Mucosa of rectum (tissue), 2 donors: ENCODE results near the gene TAC3.
"Not testable (repeated sequence)": the region's sequence is repeated elsewhere in the genome, so short reads cannot be mapped to it uniquely, and the experiment has no call there.

Experiments
- H3K27ac ChIP-seq, 2 donors: one replicate each; pipeline ENCODE4 v1.7.0; 2013; ENCODE audit warnings: inconsistent platforms in 2 of 2, low read depth in 2 of 2, low read length in 2 of 2
- H3K27me3 ChIP-seq, 2 donors: one replicate each; pipeline ENCODE4 v1.7.0; 2013; ENCODE audit warnings: low read length in 2 of 2; ENCODE audit not compliant: control insufficient read depth in 2 of 2, insufficient read depth in 2 of 2
- H3K36me3 ChIP-seq, 2 donors: one replicate each; pipeline ENCODE4 v1.7.0; 2013; ENCODE audit warnings: low read length in 2 of 2; ENCODE audit not compliant: control insufficient read depth in 2 of 2, insufficient read depth in 2 of 2
- H3K4me1 ChIP-seq, 2 donors: one replicate each; pipeline ENCODE4 v1.7.0; 2013; ENCODE audit warnings: low read length in 2 of 2, mild to moderate bottlenecking in 1 of 2; ENCODE audit not compliant: control insufficient read depth in 2 of 2, insufficient read depth in 2 of 2
- H3K4me3 ChIP-seq, 2 donors: one replicate each; pipeline ENCODE4 v1.7.0; 2013; ENCODE audit warnings: low read length in 2 of 2
- H3K9ac ChIP-seq, 2 donors: one replicate each; pipeline ENCODE4 v1.7.0; 2013; ENCODE audit warnings: low read length in 2 of 2, low read depth in 1 of 2, mild to moderate bottlenecking in 1 of 2
- H3K9me3 ChIP-seq, 2 donors: one replicate each; pipeline ENCODE4 v1.7.0; 2013; ENCODE audit warnings: low read length in 2 of 2; ENCODE audit not compliant: control insufficient read depth in 2 of 2
- donor health status: healthy.
- donor health status: Normal muscosa, but diverticular disease.

TAC3 gene

GRCh38 chr12:57019983-57020719, 3.8 kb upstream of the TAC3 start:
- Histone ChIP-seq H3K27me3 (no peaks in the 10 kb centered on the region), H3K9ac (no peak overlapping the region), H3K4me1 (no peaks in the 10 kb centered on the region), H3K36me3 (no peaks in the 10 kb centered on the region), H3K4me3 (no peak overlapping the region), H3K9me3 (no peaks in the 10 kb centered on the region), H3K27ac (no peak overlapping the region)

DNA sequence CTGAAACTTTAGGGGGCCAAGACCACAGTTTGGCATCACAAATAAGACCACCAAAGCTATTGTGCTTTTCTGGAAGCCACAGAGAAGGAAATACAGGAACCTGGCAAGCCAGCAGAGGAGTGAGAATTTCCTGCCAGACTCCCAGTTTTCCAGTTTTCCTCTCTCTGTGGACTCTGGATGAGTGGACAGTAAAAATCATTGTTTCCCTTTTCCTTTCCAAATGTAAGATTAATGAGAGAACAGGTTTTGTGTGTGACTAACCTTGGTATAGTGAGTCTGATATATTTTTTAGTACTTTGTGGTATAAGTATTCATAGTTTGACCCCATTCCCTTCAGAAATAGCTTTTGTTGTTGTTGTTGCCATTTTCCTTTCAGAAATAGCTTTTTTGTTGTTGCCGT, 2.6 kb upstream of the TAC3 start:
- H3K9ac ChIP-seq = no peak overlapping the region
- H3K36me3 ChIP-seq = no peaks in the 10 kb centered on the region
- no peaks in the 10 kb centered on the region for H3K4me1 ChIP-seq
- no peak overlapping the region for H3K4me3 ChIP-seq
- H3K27me3 ChIP-seq = no peaks in the 10 kb centered on the region
- no peak overlapping the region for H3K27ac ChIP-seq
- H3K9me3 ChIP-seq = no peaks in the 10 kb centered on the region

- not testable (repeated sequence) for H3K4me3 ChIP-seq, H3K4me1 ChIP-seq, H3K27ac ChIP-seq, H3K9me3 ChIP-seq, H3K9ac ChIP-seq, H3K36me3 ChIP-seq, H3K27me3 ChIP-seq
These were observed 2.0 kb upstream of the TAC3 start for GRCh38 chr12:57018353-57018752.

DNA sequence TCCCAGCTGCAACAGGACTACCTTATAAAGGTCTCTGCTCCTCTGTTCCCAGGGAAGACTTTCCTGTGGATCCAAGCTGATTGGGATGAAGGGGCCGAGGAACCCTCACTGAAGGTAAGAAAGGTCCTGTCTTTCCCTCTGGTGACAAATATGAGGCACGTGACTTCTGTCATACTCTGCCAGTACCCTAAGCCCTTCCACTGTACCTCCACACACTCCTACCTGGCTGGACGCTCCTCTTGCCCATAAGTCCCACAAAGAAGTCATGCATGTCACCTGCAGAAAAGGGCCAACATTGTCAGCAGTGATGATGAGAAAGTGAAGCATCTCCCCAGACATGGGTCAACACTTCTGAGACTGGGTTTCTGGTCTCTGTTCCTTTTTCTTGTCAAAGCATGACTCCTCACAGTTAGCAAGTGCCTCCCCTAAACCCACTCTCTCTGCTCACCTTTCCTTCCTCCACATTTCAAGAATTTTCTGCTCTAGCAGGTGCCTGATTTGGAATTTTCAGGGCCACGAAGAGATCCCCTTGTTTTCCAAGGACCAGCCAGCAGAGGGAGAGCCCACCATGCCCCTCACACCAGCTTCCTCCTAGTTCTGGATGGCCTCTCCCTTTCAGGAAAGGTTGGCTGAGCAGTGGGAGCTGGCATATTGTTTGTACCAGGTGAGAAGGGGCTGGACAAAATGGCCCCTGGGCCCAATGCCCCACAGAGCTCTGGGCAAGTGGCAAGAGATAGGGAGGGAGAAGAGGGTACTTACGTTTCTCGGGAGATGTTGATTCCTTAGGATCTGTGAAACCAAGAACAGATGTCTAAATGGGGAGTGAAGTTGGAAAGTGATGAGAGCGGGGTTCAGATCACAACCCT, 3.5 kb downstream of the TAC3 start:
- Histone ChIP-seq H3K27me3 (no peaks in the 10 kb centered on the region), H3K4me1 (no peaks in the 10 kb centered on the region), H3K9me3 (no peaks in the 10 kb centered on the region), H3K36me3 (no peaks in the 10 kb centered on the region), H3K4me3 (no peak overlapping the region), H3K27ac (no peak overlapping the region), H3K9ac (no peak overlapping the region)

GRCh38 chr12:57011438-57012424, 4.6 kb downstream of the TAC3 start:
- H3K27ac ChIP-seq = no peak overlapping the region
- H3K27me3 ChIP-seq = no peaks in the 10 kb centered on the region
- peaks cover 2 to 3% of the 10 kb centered on the region in 2 donors for H3K4me1 ChIP-seq
- no peaks in the 10 kb centered on the region for H3K36me3 ChIP-seq
- no peaks in the 10 kb centered on the region for H3K9me3 ChIP-seq
- no peak overlapping the region for H3K9ac ChIP-seq
- no peak overlapping the region for H3K4me3 ChIP-seq

GRCh38 chr12:57010627-57011247, 5.6 kb downstream of the TAC3 start:
- H3K4me1 ChIP-seq = peaks cover 5% of the 10 kb centered on the region in 2 donors

GRCh38 chr12:57009949-57010626, 6.2 kb downstream of the TAC3 start:
- Histone ChIP-seq H3K9me3 (no peaks in the 10 kb centered on the region), H3K9ac (no peak overlapping the region), H3K27me3 (no peaks in the 10 kb centered on the region), H3K36me3 (no peaks in the 10 kb centered on the region), H3K4me3 (no peak overlapping the region), H3K27ac (no peak overlapping the region), H3K4me1 (peaks cover 5 to 11% of the 10 kb centered on the region in 2 donors)

More at GRCh38 chr12:57010627-57011247, 5.6 kb downstream of the TAC3 start:
- Histone ChIP-seq H3K36me3 (no peaks in the 10 kb centered on the region), H3K9ac (no peak overlapping the region), H3K4me3 (no peak overlapping the region), H3K9me3 (no peaks in the 10 kb centered on the region), H3K27me3 (no peaks in the 10 kb centered on the region), H3K27ac (no peak overlapping the region)

DNA sequence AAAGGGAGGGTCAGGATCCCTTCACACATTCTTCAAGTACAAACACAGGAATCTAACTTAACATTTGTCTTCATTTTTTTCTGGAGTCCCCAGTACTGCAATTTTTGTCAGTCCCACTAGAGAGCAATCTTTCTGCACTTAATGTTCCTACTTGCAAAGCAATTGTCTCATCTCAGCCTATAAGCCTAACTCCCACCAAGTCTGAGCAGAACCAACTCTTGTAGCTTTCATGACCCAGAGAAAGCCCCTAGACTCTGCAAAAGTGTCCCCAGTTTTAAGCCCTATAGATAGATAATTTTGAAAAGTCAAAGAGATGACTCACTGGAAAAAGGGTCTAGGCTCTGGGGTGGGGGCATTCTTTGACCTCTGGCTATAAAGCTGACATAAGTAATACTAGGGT, 8.2 kb downstream of the TAC3 start:
- no peak overlapping the region for H3K9ac ChIP-seq
- H3K4me1 ChIP-seq = peaks cover 5 to 11% of the 10 kb centered on the region in 2 donors
- H3K9me3 ChIP-seq = no peaks in the 10 kb centered on the region
- no peak overlapping the region for H3K4me3 ChIP-seq
- no peaks in the 10 kb centered on the region for H3K27me3 ChIP-seq
- H3K36me3 ChIP-seq = peaks cover 13 to 14% of the 10 kb centered on the region in 2 donors
- H3K27ac ChIP-seq = peak overlapping the region in 1 of 2 donors; percentile 6

DNA sequence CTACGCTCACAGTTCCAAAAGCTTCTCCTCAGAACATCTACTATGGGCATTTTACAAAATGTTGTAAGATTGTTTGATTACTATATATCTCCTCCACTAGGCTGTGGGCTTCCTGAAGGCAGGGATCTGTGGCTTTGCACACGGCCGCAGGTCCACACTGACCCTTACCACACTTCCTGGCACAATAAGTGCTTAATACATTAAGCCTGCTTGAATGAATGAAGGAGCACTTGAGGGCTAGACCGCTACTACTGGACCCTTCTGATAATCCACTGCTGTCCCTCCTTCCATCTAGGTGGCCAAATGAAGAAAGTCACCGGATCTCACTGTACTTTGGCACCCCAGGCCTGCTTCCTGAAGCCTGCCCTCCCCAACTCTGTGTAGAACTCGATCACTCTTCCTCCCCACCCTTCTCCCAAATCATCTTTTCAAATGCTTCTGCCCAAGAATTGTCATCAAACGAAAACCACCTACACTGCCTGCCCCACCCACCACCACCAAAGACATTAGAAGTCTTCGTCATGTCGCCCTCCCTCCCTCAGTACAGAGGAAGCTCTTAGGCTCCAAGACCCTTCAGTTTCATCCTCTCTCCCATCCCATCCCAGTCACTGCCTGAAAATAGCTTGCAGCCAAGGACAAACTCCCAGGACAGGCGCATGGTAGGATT, 9.4 kb downstream of the TAC3 start:
- Histone ChIP-seq H3K27me3 (no peaks in the 10 kb centered on the region), H3K27ac (peak overlapping the region in 1 of 2 donors; percentile 32), H3K9ac (peak overlapping the region in 1 of 2 donors; percentile 65), H3K9me3 (no peaks in the 10 kb centered on the region), H3K4me3 (peak overlapping the region; percentile 42 to 67), H3K4me1 (peaks cover 5 to 11% of the 10 kb centered on the region in 2 donors), H3K36me3 (peaks cover 21 to 25% of the 10 kb centered on the region in 2 donors)
